HG03565 (cell line): ENCODE measurements around the gene CNGA2.

Experiments used
- ATAC-seq: cut with Tn5 transposase; IDR thresholded peaks from one replicate; pipeline ENCODE4 v1.9.1; 2021; ENCODE audit warnings: mild to moderate bottlenecking, moderate library complexity; ENCODE audit not compliant: unreplicated experiment

The CNGA2 gene

DNA sequence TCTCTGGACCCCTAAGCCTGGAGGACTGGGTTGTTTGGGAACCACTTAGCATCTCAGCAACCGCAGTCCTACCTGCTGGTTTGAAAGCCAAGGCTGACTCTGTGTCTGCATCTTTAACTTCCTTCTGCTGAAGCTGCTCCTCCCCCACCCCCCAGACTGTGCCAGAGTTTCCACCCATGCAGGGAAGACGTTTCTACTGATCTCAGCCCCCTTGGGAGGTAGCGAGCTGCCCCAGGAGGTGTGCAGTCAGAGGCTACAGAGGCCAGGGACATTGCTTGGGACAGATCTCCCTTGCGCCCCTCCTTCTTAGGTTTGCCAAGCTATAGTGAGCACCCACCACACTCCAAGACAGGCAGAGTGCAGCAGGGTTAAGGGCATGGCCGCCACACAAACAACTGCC is 23.4 kb upstream of the CNGA2 start:
- ATAC-seq: no peak

GRCh38 chrX:151711787-151712186 is 22.8 kb upstream of the CNGA2 start:
- no peak for ATAC-seq

- ATAC-seq: no peak
These were observed 22.3 kb upstream of the CNGA2 start for GRCh38 chrX:151712253-151712652.

DNA sequence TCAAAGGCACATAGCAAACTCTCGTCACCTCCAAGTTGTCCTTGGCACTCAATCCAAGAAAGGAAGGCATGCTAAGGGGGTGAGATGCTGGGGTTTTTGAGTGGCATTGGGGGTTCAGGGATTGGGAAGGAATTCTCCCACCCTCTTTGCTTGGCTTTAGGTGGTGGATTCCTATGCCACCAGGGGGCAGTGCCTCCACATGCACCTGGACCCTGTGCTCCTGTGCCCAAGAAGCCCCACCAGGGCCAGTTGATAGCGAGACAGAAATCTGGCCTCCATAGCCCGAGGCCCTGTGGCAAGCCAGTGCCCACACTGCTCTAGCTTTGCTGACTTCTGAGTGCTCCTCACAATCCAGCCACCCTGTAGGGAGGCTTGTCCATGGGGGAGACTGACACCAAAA is 20.7 kb upstream of the CNGA2 start:
- no peak for ATAC-seq

DNA sequence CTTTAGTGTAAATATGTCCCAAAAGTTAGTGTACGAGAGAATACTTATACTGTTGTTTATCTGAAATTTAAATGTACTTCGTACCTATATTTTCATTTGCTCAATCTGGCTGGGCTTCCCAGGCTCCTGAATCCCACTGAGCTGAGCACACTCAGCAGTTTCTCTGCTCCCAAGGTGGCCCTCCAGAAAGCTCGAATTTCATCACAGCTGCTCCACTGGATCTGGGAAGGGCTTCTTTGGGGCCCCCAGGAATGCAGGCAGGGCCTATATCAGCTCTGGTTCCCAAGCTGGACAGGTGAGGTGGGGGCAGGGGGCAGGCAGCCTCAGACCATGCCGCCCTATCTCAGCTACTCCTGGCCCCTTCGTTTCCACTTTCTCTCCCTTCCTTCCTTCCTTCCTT is 20.2 kb upstream of the CNGA2 start:
- no peak for ATAC-seq

GRCh38 chrX:151715752-151716151 is 18.8 kb upstream of the CNGA2 start, which contains the start of gene FATE1:
Gene FATE1 (plus strand): TSS chrX:151716035. CDS start chrX:151716120, 85 bp downstream.
- no peak for ATAC-seq

DNA sequence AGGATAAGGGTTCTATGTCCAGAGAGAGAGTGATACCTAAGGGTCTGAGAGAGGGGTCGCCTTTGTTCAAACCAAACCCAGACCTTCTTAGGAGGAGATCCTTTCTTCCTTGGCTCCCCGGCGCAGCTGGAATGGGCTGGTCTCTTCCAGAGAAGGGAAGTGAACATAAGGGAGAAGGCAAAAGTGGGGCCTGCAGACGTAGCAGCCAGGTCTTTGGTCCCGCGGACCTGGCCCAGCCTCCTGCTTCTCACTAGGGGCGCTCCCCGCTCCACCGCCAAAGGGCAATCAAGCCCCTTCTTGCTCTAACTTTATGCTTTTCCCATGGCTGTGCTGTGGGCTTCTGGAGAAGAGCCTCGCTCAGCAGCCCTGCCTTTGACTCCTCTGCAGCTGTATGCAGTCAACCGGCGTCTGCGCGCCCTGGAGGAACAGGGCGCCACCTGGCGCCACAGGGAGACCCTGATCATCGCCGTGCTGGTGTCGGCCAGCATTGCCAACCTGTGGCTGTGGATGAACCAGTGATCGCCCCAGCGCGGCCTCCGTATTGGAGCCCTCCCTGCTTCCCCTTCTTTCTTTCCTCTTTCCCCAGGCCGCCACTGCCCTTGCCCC is 12.2 kb upstream of the CNGA2 start:
- no peak for ATAC-seq

DNA sequence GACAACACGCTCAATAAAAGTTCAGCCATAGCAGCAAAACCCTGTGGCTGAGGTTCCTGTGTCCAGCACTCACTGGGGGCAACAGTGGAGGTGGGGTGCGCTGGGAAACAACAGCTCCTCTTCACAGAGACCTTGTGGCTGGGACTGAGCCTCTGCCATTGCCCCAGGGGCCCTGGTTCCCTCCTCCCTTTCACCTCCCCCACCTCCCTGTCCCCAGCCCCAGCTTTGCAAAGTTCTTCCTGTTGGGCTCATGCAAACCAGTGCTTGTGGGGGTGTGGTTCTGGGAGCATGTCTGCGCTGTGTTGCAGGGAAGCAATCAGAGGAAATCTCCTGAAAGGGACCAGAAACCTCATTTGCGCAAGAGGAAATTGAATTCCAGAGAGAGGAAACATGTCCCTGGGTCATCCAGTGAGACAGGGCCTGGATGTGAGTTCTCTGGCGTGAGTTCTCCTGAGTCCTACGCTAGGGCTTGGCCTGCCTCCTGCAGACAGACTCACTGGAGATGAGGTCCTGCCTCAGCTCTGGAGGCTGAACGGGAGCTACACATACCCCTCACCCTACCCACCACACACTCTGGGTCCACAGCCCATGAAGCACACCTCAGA is 11.3 kb upstream of the CNGA2 start:
- no peak for ATAC-seq

GRCh38 chrX:151724563-151725337 is 9.8 kb upstream of the CNGA2 start:
- ATAC-seq: no peak

DNA sequence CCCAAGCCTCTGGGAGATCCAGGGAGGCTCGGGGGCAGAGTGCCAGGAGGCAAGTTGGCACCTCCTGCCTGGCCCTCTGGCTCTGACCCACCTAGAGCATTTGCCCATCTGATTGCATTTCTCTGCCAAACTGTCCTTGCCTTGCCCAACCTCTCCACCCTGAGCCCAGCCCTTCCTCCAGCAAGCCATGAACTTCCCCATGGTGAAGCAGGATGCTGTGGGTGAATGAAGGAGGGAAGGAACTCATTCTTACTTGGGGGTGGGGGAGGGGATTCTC is 9.3 kb upstream of the CNGA2 start:
- ATAC-seq: no peak

DNA sequence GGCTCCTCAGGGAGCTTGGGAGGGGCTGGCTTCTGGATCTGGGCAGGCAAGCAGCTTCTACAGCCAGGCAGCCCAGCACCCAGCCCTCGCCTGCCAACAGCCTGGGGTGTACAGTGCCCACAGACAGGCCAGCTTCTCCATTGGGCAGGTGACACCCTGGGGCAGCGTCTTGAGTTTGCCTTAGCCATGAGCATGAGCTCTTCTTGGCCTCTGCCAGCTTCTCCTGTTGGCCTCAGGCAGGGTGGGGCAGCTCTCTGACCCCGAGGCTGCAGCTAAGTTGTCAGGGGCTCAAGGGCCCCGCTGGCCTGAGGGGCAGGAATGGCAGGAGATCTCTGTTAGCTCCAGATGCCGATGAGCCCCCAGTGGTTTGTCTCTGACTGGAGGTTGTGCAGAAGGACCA is 7.8 kb upstream of the CNGA2 start:
- ATAC-seq: no peak

- ATAC-seq: no peak
These were observed 7.2 kb upstream of the CNGA2 start for GRCh38 chrX:151727346-151727745.

DNA sequence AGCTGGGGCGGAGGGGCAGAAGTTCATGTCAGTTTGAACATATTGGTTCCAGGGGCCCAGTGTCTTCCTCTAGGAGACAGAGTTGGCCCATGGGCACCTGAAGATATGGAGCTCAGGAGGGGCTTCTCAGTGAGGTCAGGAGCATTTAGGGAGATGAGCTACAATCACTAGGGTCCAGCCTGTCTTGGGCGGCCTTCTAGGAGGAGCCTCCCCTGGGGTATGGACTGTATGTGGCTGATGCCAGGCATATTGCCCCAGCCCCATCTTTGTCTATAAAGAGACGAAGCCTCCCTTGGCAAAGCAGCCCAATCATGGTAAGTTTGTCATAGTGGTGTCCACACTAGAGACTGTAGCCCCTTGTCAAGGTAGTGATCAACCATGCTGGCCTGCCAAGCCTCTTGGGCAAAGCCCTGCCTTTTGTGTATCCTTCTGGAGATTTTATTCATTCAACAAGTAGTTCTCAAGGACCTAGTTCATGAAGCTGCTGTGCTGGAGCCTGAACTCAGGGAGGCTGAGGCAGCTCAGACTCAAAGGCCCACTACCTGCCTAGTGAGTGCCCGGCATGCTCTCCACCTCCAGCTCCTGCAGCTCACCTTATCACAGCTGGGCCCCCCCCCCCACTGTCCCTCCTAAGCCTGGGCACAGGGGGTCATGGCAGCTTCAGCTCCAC is 5.4 kb upstream of the CNGA2 start:
- no peak for ATAC-seq

DNA sequence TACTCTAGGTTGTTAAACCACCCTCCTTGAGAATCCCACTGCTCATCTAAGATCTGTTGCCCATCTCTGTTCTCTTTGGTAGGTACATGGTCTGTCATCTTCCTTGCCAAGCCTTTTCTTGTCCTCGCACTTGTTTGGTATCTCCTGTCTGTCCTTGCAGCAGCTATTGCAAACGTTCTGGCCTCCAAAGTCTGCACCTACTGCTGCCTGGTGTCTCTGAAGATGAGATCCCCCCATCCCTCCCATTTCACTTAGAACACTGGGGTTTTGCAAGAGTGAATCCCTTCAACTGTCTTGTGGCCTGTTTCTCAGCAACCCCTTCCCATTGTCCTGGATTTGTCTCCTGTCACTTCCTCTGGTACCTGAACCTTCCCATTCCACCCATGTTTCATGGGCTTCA is 673 bp downstream of the CNGA2 start:
- ATAC-seq: no peak

DNA sequence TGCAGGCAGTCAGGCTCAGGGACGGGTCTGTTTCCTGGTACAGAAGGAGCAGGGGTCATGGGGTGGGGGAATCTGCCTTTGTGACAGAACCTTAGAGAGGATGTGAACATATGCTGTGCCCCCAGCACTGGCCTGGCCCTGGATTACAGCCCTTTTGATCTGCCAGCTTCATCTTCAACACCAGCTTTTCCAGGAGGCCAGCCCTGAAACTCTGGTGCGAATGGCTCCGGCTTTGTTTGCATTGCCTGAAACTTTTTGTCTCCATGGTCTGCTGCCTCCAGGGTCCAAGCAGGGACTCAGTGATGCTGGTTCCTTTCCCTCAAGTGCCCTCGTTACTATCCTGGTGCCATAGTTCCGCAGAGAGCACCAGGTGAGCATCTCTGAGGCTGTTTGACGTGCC is 2.1 kb downstream of the CNGA2 start:
- no peak for ATAC-seq

- ATAC-seq: no peak
These were observed 2.9 kb downstream of the CNGA2 start for GRCh38 chrX:151737494-151737893.

DNA sequence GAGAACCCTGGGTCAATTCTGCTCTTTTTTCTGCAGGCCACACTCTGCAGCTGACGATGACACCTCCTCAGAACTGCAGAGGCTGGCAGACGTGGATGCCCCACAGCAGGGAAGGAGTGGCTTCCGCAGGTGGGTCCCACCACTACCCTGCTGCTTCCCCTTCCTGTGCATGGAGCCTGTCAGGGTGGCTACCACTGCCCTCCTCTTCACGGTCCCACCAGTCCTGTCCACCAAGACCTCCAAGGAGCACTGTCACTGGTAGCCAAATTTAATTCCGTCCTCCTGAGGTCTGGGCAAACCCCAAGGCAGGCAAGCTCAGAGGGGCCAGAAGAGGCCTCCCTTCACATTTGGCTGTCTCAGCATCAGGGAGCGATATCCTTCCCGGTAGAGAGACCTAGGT is 4.2 kb downstream of the CNGA2 start:
- no peak for ATAC-seq

- ATAC-seq: no peak
These were observed 7.1 kb downstream of the CNGA2 start for GRCh38 chrX:151741606-151742005.

DNA sequence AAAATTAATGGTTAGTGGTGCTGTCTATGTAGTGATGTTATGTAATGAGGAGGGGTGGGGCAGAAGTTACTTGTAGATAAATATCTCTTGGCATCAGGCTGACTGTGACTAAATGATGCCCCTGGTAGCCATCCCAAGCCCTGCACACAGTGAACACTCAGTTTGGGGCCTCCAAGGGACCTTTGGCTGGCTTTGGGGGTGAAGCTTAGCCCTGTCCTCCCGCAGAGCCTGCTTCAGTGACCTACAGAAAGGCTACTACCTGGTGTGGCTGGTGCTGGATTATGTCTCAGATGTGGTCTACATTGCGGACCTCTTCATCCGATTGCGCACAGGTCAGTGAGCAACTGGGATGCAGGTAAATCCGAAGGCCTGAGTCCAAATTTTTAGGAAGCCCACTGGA is 7.8 kb downstream of the CNGA2 start:
- no peak for ATAC-seq

DNA sequence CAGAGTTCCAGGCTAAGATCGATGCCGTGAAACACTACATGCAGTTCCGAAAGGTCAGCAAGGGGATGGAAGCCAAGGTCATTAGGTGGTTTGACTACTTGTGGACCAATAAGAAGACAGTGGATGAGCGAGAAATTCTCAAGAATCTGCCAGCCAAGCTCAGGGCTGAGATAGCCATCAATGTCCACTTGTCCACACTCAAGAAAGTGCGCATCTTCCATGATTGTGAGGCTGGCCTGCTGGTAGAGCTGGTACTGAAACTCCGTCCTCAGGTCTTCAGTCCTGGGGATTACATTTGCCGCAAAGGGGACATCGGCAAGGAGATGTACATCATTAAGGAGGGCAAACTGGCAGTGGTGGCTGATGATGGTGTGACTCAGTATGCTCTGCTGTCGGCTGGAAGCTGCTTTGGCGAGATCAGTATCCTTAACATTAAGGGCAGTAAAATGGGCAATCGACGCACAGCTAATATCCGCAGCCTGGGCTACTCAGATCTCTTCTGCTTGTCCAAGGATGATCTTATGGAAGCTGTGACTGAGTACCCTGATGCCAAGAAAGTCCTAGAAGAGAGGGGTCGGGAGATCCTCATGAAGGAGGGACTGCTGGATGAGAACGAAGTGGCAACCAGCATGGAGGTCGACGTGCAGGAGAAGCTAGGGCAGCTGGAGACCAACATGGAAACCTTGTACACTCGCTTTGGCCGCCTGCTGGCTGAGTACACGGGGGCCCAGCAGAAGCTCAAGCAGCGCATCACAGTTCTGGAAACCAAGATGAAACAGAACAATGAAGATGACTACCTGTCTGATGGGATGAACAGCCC is 9.3 kb downstream of the CNGA2 start:
- ATAC-seq: no peak

DNA sequence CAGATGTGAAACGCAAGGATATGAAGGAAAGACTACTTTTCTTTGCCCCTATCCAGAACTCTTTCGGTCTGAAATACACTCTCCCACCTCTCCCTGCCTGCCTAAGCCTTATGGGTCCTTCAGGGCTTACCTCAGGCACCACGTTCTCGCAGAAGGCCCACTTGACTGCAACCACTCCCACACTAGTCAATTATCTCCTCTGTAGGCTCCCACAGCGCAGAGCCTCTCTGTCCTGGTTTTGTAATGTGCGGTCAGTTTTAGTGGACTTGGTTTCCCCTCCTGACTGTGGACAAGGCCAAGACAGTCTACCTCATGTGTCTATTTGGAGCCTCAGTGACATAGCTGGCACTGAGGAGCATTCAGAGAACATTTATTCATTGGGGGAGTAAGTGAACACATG is 11.1 kb downstream of the CNGA2 start:
- no peak for ATAC-seq
